ENCODE data around the gene SLC30A5.

The SLC30A5 gene

GRCh38 chr5:69090158-69090557, 3.7 kb upstream of the SLC30A5 start:
- no peak overlapping the region for H4K12ac ChIP-seq (ENCODE audit: low read depth, low read length)
- H3K23ac ChIP-seq (ENCODE audit: low read length): no peak overlapping the region
- no peak overlapping the region for H2AK5ac ChIP-seq (ENCODE audit: low read length)
- H3K9ac ChIP-seq (ENCODE audit: low read length): no peak overlapping the region
- peaks cover 8% of the 10 kb centered on the region for H3K79me2 ChIP-seq (ENCODE audit: control insufficient read depth, insufficient read depth, low read length, poor library complexity)
- no peak overlapping the region for H3K4ac ChIP-seq (ENCODE audit: low read depth, low read length)
- H2BK12ac ChIP-seq (ENCODE audit: low read length): no peak overlapping the region
- peaks cover 0 to under 1% of the 10 kb centered on the region in 2 experiments for H3K4me1 ChIP-seq (ENCODE audit: control insufficient read depth in 1 of 2, insufficient read depth in 2 of 2, low read length in 2 of 2)
- no peak for DNase-seq
- no CpG with 5 or more reads among the region's 3 CpGs for WGBS (ENCODE audit: extremely low coverage, insufficient coverage, insufficient read length)
- no peak overlapping the region for H3K18ac ChIP-seq (ENCODE audit: low read length)
- no peak overlapping the region for H3K4me2 ChIP-seq (ENCODE audit: low read length)
- no peak overlapping the region for H2BK120ac ChIP-seq (ENCODE audit: insufficient read depth, low read length, poor library complexity)
- no peak overlapping the region for H3K14ac ChIP-seq (ENCODE audit: low read length)
- H3K79me1 ChIP-seq (ENCODE audit: low read length): peaks cover 7% of the 10 kb centered on the region
- no peak overlapping the region for H4K91ac ChIP-seq (ENCODE audit: low read depth, low read length)
- H3K36me3 ChIP-seq (ENCODE audit: control insufficient read depth in 1 of 2, insufficient read depth in 2 of 2, low read length in 2 of 2): peaks cover 0 to 1% of the 10 kb centered on the region in 2 experiments
- H3K9me3 ChIP-seq (ENCODE audit: insufficient read depth, low read depth, low read length): no peaks in the 10 kb centered on the region
- no peak overlapping the region for H2BK5ac ChIP-seq (ENCODE audit: low read depth, low read length, poor library complexity)
- no peaks in the 10 kb centered on the region for H3K27me3 ChIP-seq (ENCODE audit: insufficient read depth, low read length)
- H4K8ac ChIP-seq (ENCODE audit: low read depth, low read length): no peak overlapping the region
- H3K27ac ChIP-seq (ENCODE audit: low read depth, low read length): no peak overlapping the region
- no peak overlapping the region for H2AFZ ChIP-seq (ENCODE audit: insufficient read depth, low read length, poor library complexity)
- no peak overlapping the region for H3K4me3 ChIP-seq (ENCODE audit: low read depth, low read length)

- Histone ChIP-seq H2BK5ac (ENCODE audit: low read depth, low read length, poor library complexity) (no peak overlapping the region), H3K18ac (ENCODE audit: low read length) (no peak overlapping the region), H3K79me2 (ENCODE audit: control insufficient read depth, insufficient read depth, low read length, poor library complexity) (peaks cover 13% of the 10 kb centered on the region), H3K9ac (ENCODE audit: low read length) (no peak overlapping the region), H4K12ac (ENCODE audit: low read depth, low read length) (no peak overlapping the region), H4K8ac (ENCODE audit: low read depth, low read length) (no peak overlapping the region), H4K91ac (ENCODE audit: low read depth, low read length) (no peak overlapping the region), H3K79me1 (ENCODE audit: low read length) (peaks cover 7% of the 10 kb centered on the region), H3K23ac (ENCODE audit: low read length) (no peak overlapping the region), H2BK120ac (ENCODE audit: insufficient read depth, low read length, poor library complexity) (no peak overlapping the region), H3K4ac (ENCODE audit: low read depth, low read length) (no peak overlapping the region), H2BK12ac (ENCODE audit: low read length) (no peak overlapping the region), H3K4me3 (ENCODE audit: low read depth, low read length) (no peak overlapping the region), H3K27me3 (ENCODE audit: insufficient read depth, low read length) (no peaks in the 10 kb centered on the region), H3K14ac (ENCODE audit: low read length) (no peak overlapping the region), H3K4me2 (ENCODE audit: low read length) (no peak overlapping the region), H3K36me3 (ENCODE audit: control insufficient read depth in 1 of 2, insufficient read depth in 2 of 2, low read length in 2 of 2) (peaks cover 1 to 9% of the 10 kb centered on the region in 2 experiments), H3K27ac (ENCODE audit: low read depth, low read length) (no peak overlapping the region), H3K9me3 (ENCODE audit: insufficient read depth, low read depth, low read length) (no peaks in the 10 kb centered on the region), H3K4me1 (ENCODE audit: control insufficient read depth in 1 of 2, insufficient read depth in 2 of 2, low read length in 2 of 2) (peaks cover 2 to 3% of the 10 kb centered on the region in 2 experiments), H2AFZ (ENCODE audit: insufficient read depth, low read length, poor library complexity) (no peak overlapping the region), H2AK5ac (ENCODE audit: low read length) (no peak overlapping the region)
- no CpG with 5 or more reads among the region's 6 CpGs for WGBS (ENCODE audit: extremely low coverage, insufficient coverage, insufficient read length)
- DNase-seq: no peak
Measured at GRCh38 chr5:69091771-69092170, 2.0 kb upstream of the SLC30A5 start.

GRCh38 chr5:69092969-69093368, 845 bp upstream of the SLC30A5 start:
- Histone ChIP-seq H3K36me3 (ENCODE audit: control insufficient read depth in 1 of 2, insufficient read depth in 2 of 2, low read length in 2 of 2) (peaks cover 1 to 10% of the 10 kb centered on the region in 2 experiments), H3K23ac (ENCODE audit: low read length) (no peak overlapping the region), H3K4me1 (ENCODE audit: control insufficient read depth in 1 of 2, insufficient read depth in 2 of 2, low read length in 2 of 2) (peaks cover 2 to 3% of the 10 kb centered on the region in 2 experiments), H4K8ac (ENCODE audit: low read depth, low read length) (peak overlapping the region; percentile 85), H3K4ac (ENCODE audit: low read depth, low read length) (no peak overlapping the region), H2AFZ (ENCODE audit: insufficient read depth, low read length, poor library complexity) (no peak overlapping the region), H4K12ac (ENCODE audit: low read depth, low read length) (peak overlapping the region; percentile 70), H3K4me2 (ENCODE audit: low read length) (no peak overlapping the region), H4K91ac (ENCODE audit: low read depth, low read length) (no peak overlapping the region), H3K27me3 (ENCODE audit: insufficient read depth, low read length) (no peaks in the 10 kb centered on the region), H2BK120ac (ENCODE audit: insufficient read depth, low read length, poor library complexity) (no peak overlapping the region), H3K79me1 (ENCODE audit: low read length) (peaks cover 7% of the 10 kb centered on the region), H3K27ac (ENCODE audit: low read depth, low read length) (no peak overlapping the region), H3K4me3 (ENCODE audit: low read depth, low read length) (no peak overlapping the region), H3K14ac (ENCODE audit: low read length) (no peak overlapping the region), H3K9ac (ENCODE audit: low read length) (no peak overlapping the region), H3K9me3 (ENCODE audit: insufficient read depth, low read depth, low read length) (no peaks in the 10 kb centered on the region), H3K18ac (ENCODE audit: low read length) (no peak overlapping the region), H3K79me2 (ENCODE audit: control insufficient read depth, insufficient read depth, low read length, poor library complexity) (peaks cover 13% of the 10 kb centered on the region), H2BK12ac (ENCODE audit: low read length) (no peak overlapping the region), H2BK5ac (ENCODE audit: low read depth, low read length, poor library complexity) (no peak overlapping the region), H2AK5ac (ENCODE audit: low read length) (peak overlapping the region; percentile 14)
- no CpG with 5 or more reads among the region's 6 CpGs for WGBS (ENCODE audit: extremely low coverage, insufficient coverage, insufficient read length)
- no peak for DNase-seq

- Histone ChIP-seq H3K36me3 (ENCODE audit: control insufficient read depth in 1 of 2, insufficient read depth in 2 of 2, low read length in 2 of 2) (peaks cover 12 to 26% of the 10 kb centered on the region in 2 experiments), H2BK120ac (ENCODE audit: insufficient read depth, low read length, poor library complexity) (no peak overlapping the region), H3K79me1 (ENCODE audit: low read length) (peaks cover 3% of the 10 kb centered on the region), H3K4ac (ENCODE audit: low read depth, low read length) (no peak overlapping the region), H4K91ac (ENCODE audit: low read depth, low read length) (no peak overlapping the region), H3K9ac (ENCODE audit: low read length) (no peak overlapping the region), H3K4me2 (ENCODE audit: low read length) (no peak overlapping the region), H2BK5ac (ENCODE audit: low read depth, low read length, poor library complexity) (no peak overlapping the region), H2AK5ac (ENCODE audit: low read length) (no peak overlapping the region), H4K12ac (ENCODE audit: low read depth, low read length) (no peak overlapping the region), H2BK12ac (ENCODE audit: low read length) (no peak overlapping the region), H3K18ac (ENCODE audit: low read length) (no peak overlapping the region), H4K8ac (ENCODE audit: low read depth, low read length) (no peak overlapping the region), H3K27ac (ENCODE audit: low read depth, low read length) (no peak overlapping the region), H3K4me3 (ENCODE audit: low read depth, low read length) (no peak overlapping the region), H3K79me2 (ENCODE audit: control insufficient read depth, insufficient read depth, low read length, poor library complexity) (peaks cover 9% of the 10 kb centered on the region), H2AFZ (ENCODE audit: insufficient read depth, low read length, poor library complexity) (no peak overlapping the region), H3K27me3 (ENCODE audit: insufficient read depth, low read length) (no peaks in the 10 kb centered on the region), H3K14ac (ENCODE audit: low read length) (no peak overlapping the region), H3K9me3 (ENCODE audit: insufficient read depth, low read depth, low read length) (no peaks in the 10 kb centered on the region), H3K4me1 (ENCODE audit: control insufficient read depth in 1 of 2, insufficient read depth in 2 of 2, low read length in 2 of 2) (peaks cover 2 to 3% of the 10 kb centered on the region in 2 experiments), H3K23ac (ENCODE audit: low read length) (no peak overlapping the region)
- WGBS (ENCODE audit: extremely low coverage, insufficient coverage, insufficient read length): no CpG with 5 or more reads among the region's 3 CpGs
- no peak for DNase-seq
Measured at GRCh38 chr5:69099302-69099701, 5.5 kb downstream of the SLC30A5 start.
